ENCODE results near the gene HOXB1.

GRCh38 chr17:48559122-48559839, 28.5 kb upstream of the HOXB1 start:
- TF ChIP-seq CTCF (IDR thresholded peaks at IDR 0.05), result peak; percentile 69; the same call in 1 of the 2 replicates
- TF ChIP-seq, protein P1, sequence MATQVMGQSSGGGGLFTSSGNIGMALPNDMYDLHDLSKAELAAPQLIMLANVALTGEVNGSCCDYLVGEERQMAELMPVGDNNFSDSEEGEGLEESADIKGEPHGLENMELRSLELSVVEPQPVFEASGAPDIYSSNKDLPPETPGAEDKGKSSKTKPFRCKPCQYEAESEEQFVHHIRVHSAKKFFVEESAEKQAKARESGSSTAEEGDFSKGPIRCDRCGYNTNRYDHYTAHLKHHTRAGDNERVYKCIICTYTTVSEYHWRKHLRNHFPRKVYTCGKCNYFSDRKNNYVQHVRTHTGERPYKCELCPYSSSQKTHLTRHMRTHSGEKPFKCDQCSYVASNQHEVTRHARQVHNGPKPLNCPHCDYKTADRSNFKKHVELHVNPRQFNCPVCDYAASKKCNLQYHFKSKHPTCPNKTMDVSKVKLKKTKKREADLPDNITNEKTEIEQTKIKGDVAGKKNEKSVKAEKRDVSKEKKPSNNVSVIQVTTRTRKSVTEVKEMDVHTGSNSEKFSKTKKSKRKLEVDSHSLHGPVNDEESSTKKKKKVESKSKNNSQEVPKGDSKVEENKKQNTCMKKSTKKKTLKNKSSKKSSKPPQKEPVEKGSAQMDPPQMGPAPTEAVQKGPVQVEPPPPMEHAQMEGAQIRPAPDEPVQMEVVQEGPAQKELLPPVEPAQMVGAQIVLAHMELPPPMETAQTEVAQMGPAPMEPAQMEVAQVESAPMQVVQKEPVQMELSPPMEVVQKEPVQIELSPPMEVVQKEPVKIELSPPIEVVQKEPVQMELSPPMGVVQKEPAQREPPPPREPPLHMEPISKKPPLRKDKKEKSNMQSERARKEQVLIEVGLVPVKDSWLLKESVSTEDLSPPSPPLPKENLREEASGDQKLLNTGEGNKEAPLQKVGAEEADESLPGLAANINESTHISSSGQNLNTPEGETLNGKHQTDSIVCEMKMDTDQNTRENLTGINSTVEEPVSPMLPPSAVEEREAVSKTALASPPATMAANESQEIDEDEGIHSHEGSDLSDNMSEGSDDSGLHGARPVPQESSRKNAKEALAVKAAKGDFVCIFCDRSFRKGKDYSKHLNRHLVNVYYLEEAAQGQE (IDR thresholded peaks at IDR 0.05; ENCODE audit: insufficient read depth in 1 of 2, low read depth in 2 of 2, low read length in 1 of 2), result no peak
- peak; percentile 54; the same call in 1 of the 2 replicates for TF ChIP-seq POLR2AphosphoS5 (IDR thresholded peaks at IDR 0.05; ENCODE audit: low read depth, low read length)
- no peak for TF ChIP-seq SIN3A (IDR thresholded peaks at IDR 0.05; ENCODE audit: borderline replicate concordance, insufficient read depth, low read depth, low read length)
